AG09309 (cell line): ENCODE measurements around the gene GLTP.
"Not testable (repeated sequence)": the region's sequence is repeated elsewhere in the genome, so short reads cannot be mapped to it uniquely, and the experiment has no call there.

Experiments used
- DNase-seq: peaks from one replicate; pipeline ENCODE4 v3.0.0-alpha.2; 2010; ENCODE audit warnings: low read depth
- H3K4me3 ChIP-seq: 2 replicates; pipeline ENCODE4 v1.5.1; 2011; ENCODE audit warnings: mild to moderate bottlenecking, low read depth, low read length, moderate library complexity; ENCODE audit not compliant: control insufficient read depth
- CTCF ChIP-seq: IDR thresholded peaks from 2 replicates; pipeline ENCODE4 v1.5.1; 2011; ENCODE audit warnings: mild to moderate bottlenecking, low read depth, low read length, inconsistent platforms; ENCODE audit not compliant: insufficient read depth, control insufficient read depth; ENCODE audit errors: missing control alignments

GLTP gene

DNA sequence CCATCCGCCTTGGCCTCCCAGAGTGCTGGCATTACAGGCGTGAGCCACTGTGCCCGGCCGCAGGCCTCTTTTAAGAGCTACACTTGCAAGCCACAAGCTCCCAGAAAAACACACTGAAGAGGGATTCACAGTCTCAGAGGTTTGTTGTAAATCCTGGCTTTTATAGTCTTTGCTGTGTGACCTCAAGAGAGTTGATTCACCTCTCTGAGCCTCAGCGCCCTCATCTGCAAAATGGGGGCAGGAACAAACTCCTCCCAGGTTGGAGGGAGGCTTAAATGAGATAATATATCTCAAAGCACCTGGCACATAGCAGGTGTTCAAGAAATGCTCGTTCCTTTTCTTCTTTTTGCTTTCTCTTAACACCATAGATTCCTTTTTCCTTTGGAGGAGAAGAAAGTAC, 15.8 kb upstream of the GLTP start:
- TF ChIP-seq CTCF, result no peak
- H3K4me3 ChIP-seq, result no peak overlapping the region
- no peak for DNase-seq

- no peak overlapping the region for H3K4me3 ChIP-seq
- DNase-seq, result no peak
- TF ChIP-seq CTCF, result no peak
Observed at GRCh38 chr12:109894939-109895338, 14.6 kb upstream of the GLTP start.

DNA sequence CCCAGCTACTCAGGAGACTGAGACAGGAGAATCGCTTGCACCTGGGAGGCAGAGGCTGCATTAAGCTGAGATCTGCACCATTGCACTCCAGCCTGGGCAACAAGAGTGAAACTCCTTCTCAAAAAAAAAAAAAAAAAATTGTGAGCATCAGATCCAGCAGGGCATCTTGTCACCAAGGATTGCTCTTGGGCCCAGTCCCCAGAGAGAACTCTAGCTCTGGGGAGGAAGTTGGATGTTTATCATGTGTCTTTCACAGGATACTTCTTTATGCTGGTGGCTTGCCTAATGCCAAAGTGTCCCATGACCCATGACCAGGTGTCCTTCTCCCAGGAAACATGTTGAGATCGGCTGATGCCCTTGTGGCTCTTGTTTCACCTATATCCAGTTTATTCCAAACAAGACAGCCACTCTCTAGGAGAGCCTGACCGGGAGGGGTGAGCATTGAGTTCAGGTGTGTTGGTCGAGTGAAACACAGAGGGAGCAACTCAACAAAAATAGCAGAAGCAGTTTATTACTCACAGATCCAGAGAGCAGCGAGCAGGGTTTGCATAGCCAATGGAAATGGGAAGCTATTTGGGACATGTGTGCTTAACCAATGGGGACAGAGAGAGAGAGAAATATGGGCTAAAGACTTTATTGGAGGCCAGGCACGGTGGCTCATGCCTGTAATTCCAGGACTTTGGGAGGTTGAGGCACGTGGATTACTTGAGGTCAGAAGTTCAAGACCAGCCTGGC, 13.1 kb upstream of the GLTP start:
- TF ChIP-seq CTCF, result no peak
- DNase-seq, result no peak

DNA sequence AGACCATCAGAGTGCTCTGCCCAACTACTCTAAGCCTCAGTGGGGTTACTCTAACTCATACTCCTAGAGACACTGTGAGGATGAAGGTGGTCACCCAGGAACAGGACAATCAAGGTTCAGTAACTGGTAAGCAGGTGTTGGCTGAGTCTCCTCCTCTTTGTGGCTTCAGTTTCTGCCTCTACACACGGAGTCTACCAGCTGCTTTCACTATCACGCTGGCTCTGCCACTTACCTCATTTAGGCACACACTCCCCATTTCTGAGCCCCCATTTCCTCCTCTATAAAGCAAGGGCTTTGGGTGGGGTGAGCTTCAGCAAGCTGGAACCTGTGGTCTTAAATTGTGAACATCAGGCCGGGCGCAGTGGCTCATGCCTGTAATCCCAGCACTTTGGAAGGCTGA, 12.4 kb upstream of the GLTP start:
- no peak for DNase-seq

More for the DNA sequence above, 13.1 kb upstream of the GLTP start:
- no peak overlapping the region for H3K4me3 ChIP-seq

DNA sequence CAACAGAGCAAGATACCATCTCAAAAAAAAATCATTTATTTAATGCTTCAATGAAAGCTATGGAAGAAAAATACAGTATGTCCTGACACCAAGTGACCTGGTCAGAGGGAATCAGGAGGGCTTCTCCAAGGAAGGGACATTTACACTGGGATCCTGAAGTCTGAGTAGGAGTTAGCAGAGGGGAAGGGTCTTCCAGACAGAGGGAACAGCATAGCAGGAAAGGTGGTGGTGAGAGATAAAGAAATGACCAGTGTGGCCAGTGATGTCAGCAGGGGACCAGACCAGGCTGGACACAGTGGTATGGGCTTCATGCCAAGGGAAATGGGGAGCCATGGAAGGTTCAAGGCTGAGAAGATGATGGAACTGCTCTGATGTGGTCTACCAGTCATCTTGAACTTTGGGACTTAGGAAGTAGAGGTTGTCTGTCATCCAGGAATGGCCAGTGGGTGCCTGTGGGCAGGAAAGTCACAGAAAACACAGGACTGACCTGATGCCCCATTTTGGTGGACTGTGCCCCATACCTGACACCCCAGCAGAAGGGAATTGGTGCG, 11.9 kb upstream of the GLTP start:
- TF ChIP-seq CTCF, result no peak

More for the DNA sequence above, 12.4 kb upstream of the GLTP start:
- TF ChIP-seq CTCF, result no peak
- H3K4me3 ChIP-seq, result no peak overlapping the region

GRCh38 chr12:109891731-109892130, 11.4 kb upstream of the GLTP start:
- H3K4me3 ChIP-seq, DNase-seq: not testable (repeated sequence)

More for the DNA sequence above, 11.9 kb upstream of the GLTP start:
- H3K4me3 ChIP-seq, result no peak overlapping the region
- no peak for DNase-seq

GRCh38 chr12:109890620-109891170, 10.4 kb upstream of the GLTP start:
- H3K4me3 ChIP-seq, result no peak overlapping the region
- DNase-seq, result no peak
- no peak for TF ChIP-seq CTCF
